ENCODE data around the gene WIPF2.

The WIPF2 gene

DNA sequence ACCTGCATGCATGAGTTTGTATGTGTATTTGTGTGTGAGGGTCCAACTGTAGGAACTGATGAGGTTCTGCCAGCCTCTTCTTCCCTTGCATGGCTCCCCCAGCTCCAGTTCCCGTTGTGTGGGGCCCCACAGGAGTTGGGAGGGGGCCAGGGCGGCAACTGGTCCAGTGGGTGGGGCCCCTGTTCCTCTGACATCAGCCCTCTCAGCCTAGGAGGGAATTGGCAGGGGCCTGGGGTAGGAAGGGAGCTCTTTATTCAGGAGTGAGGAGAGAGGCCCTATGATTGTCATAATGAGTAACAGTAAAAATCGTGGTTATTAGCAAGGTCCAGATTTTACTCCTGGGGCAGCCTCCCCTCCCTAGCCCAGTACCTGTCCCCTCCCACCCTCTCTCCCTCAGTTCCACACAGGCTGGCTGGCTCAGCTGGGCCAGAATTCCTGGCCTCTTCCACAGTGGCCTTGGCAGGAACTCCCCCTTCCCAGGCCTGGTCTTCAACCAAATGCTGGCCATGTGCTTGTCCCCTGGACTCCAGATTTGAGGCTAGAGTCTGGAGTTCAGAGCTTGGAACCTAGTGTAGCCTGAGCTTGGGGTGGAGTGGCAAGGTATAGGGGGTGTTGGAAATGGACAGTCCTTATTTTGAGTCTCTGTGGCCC is 108.8 kb downstream of the WIPF2 start:
- CTCF ChIA-PET, result interaction anchor here (0.7 to 50.4 kb wide), 5 partner anchors 9 to 26 kb away, joined by 3 to 1388 read pairs (median 5); partner anchors contain the start of gene GJD3
- Histone ChIP-seq H3K4me3 (ENCODE audit: control insufficient read depth in 1 of 7, extremely low read depth in 1 of 7, insufficient read depth in 4 of 7, low read depth in 2 of 7, low read length in 6 of 7) (peak overlapping the region in 2 of 7 experiments; percentile 13 to 16), H3K9me3 (ENCODE audit: control extremely low read depth in 1 of 5, control insufficient read depth in 4 of 5, insufficient read depth in 2 of 5, low read depth in 1 of 5, low read length in 4 of 5) (no peaks in the 10 kb centered on the region), H3K4me1 (ENCODE audit: control extremely low read depth in 1 of 4, control insufficient read depth in 4 of 4, insufficient read depth in 4 of 4, low read length in 3 of 4) (peaks cover 37 to 100% (median 98%) of the 10 kb centered on the region in 4 experiments), H3K27me3 (replicated peaks in 2 of 5; ENCODE audit: control insufficient read depth in 4 of 5, insufficient read depth in 5 of 5, low read length in 4 of 5) (no peaks in the 10 kb centered on the region), H3K36me3 (ENCODE audit: control insufficient read depth in 4 of 4, insufficient read depth in 4 of 4, low read length in 3 of 4) (peaks cover 0 to 23% (median 9%) of the 10 kb centered on the region in 4 experiments), H3K27ac (ENCODE audit: insufficient read depth in 1 of 2, low read depth in 1 of 2, low read length in 2 of 2, poor library complexity in 1 of 2, severe bottlenecking in 2 of 2) (no peak overlapping the region)
- 12% methylated on average over 3 of the region's 3 CpGs for WGBS (ENCODE audit: insufficient coverage)
- POLR2A ChIA-PET, result interaction anchor here (1.0 to 1.7 kb wide), 3 partner anchors 11 to 17 kb away, joined by 3 to 6 read pairs (median 5); no protein-coding TSS in a partner anchor
- no peak for DNase-seq

DNA sequence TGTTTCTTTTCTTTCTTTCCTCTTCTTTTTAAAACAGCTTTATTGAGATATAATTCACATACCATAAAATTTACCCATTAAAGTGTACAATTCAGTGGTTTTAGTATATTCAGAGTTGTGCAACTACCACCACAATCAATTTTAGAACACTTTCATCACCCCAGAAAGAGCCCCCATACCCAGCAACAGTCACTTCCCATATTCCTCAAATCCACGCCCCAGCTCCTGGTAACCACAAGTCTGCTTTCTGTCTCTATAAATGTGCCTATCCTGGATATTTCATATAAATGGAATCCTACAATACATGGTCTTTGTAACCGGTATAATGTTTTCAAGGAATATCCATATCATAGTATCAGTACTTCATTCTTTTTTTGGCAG is 109.3 kb downstream of the WIPF2 start:
- whole genome bisulfite sequencing (ENCODE audit: insufficient coverage), result no CpG with 5 or more reads among the region's 2 CpGs
- Histone ChIP-seq H3K4me3 (ENCODE audit: control insufficient read depth in 1 of 7, extremely low read depth in 1 of 7, insufficient read depth in 4 of 7, low read depth in 2 of 7, low read length in 6 of 7) (no peak overlapping the region), H3K27me3 (replicated peaks in 2 of 5; ENCODE audit: control insufficient read depth in 4 of 5, insufficient read depth in 5 of 5, low read length in 4 of 5) (no peaks in the 10 kb centered on the region), H3K9me3 (ENCODE audit: control extremely low read depth in 1 of 5, control insufficient read depth in 4 of 5, insufficient read depth in 2 of 5, low read depth in 1 of 5, low read length in 4 of 5) (no peaks in the 10 kb centered on the region), H3K36me3 (ENCODE audit: control insufficient read depth in 4 of 4, insufficient read depth in 4 of 4, low read length in 3 of 4) (peaks cover 0 to 23% (median 9%) of the 10 kb centered on the region in 4 experiments), H3K27ac (ENCODE audit: insufficient read depth in 1 of 2, low read depth in 1 of 2, low read length in 2 of 2, poor library complexity in 1 of 2, severe bottlenecking in 2 of 2) (no peak overlapping the region), H3K4me1 (ENCODE audit: control extremely low read depth in 1 of 4, control insufficient read depth in 4 of 4, insufficient read depth in 4 of 4, low read length in 3 of 4) (peaks cover 37 to 100% (median 95%) of the 10 kb centered on the region in 4 experiments)
- CTCF ChIA-PET, result interaction anchor here (0.7 to 50.4 kb wide), 5 partner anchors 9 to 58 kb away, joined by 3 to 1388 read pairs (median 5); partner anchors contain the start of gene GJD3
- no peak for DNase-seq
- POLR2A ChIA-PET, result interaction anchor here (1.1 to 1.7 kb wide), 2 partner anchors 11 to 16 kb away, joined by 5 to 6 read pairs; no protein-coding TSS in a partner anchor

DNA sequence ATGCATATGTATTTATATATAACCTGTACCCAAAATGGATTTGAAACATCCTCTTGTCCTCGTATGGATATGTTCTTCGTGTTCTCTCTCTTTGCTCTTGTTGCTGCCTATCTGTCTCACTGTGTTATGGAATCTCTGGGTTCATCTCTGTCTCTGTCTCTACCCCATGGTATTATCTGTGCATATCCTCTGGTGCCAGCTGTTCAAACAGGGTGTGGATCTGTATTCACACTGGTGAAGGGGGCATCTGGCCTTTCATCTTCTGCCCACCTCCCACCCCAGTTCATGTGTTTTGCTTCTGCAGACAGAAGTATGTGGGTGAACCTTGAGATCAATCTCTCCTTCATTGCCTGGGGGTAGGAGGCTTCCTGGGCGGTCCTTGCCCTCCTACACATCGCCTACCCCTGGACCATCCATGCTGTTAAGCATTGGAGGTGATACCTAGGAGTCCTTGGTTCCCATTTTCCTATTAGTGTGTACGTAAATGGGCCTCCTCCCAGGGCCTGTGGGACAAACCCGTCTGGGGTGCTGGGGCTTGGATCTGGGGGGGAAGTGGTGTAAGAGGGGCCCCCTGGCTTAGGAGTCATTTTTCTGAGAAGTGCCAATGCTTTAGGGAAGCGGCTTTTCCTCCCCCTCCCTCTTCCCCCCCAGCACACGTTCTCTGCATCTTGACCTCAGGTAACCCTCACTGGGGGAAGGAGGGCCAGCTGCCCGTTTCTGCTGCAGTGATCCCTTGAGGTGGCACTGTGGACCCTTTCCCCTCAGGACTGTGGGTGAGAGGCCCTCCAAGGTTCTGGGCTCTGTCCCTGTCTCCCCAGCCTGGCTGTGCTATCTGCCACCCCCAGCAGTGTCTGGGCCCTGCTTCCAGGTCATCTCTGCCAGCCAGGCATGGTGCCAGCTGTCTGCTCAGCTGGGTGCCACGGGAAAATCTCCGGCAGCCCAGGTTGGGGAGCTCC is 111.0 kb downstream of the WIPF2 start:
- POLR2A ChIA-PET, result interaction anchor here (0.8 to 3.3 kb wide), 7 partner anchors 9 to 25 kb away, joined by 3 to 16 read pairs (median 5); no protein-coding TSS in a partner anchor
- Histone ChIP-seq H3K4me3 (ENCODE audit: control insufficient read depth in 1 of 7, extremely low read depth in 1 of 7, insufficient read depth in 4 of 7, low read depth in 2 of 7, low read length in 6 of 7) (peak overlapping the region in 6 of 7 experiments; percentile 17 to 58 (median 40)), H3K27me3 (replicated peaks in 2 of 5; ENCODE audit: control insufficient read depth in 4 of 5, insufficient read depth in 5 of 5, low read length in 4 of 5) (no peaks in the 10 kb centered on the region), H3K9me3 (ENCODE audit: control extremely low read depth in 1 of 5, control insufficient read depth in 4 of 5, insufficient read depth in 2 of 5, low read depth in 1 of 5, low read length in 4 of 5) (no peaks in the 10 kb centered on the region), H3K4me1 (ENCODE audit: control extremely low read depth in 1 of 4, control insufficient read depth in 4 of 4, insufficient read depth in 4 of 4, low read length in 3 of 4) (peaks cover 41 to 100% (median 93%) of the 10 kb centered on the region in 4 experiments), H3K27ac (ENCODE audit: insufficient read depth in 1 of 2, low read depth in 1 of 2, low read length in 2 of 2, poor library complexity in 1 of 2, severe bottlenecking in 2 of 2) (peak overlapping the region in 1 of 2 experiments; percentile 59), H3K36me3 (ENCODE audit: control insufficient read depth in 4 of 4, insufficient read depth in 4 of 4, low read length in 3 of 4) (peaks cover 0 to 37% (median 9%) of the 10 kb centered on the region in 4 experiments)
- peak; percentile 68 to 88 (median 86) for DNase-seq
- 8% methylated on average over 8 of the region's 11 CpGs for WGBS (ENCODE audit: insufficient coverage)
- CTCF ChIA-PET, result interaction anchor here (0.7 to 50.4 kb wide), 7 partner anchors 9 to 27 kb away, joined by 4 to 1388 read pairs (median 11); partner anchors contain the start of genes GJD3 and RARA

DNA sequence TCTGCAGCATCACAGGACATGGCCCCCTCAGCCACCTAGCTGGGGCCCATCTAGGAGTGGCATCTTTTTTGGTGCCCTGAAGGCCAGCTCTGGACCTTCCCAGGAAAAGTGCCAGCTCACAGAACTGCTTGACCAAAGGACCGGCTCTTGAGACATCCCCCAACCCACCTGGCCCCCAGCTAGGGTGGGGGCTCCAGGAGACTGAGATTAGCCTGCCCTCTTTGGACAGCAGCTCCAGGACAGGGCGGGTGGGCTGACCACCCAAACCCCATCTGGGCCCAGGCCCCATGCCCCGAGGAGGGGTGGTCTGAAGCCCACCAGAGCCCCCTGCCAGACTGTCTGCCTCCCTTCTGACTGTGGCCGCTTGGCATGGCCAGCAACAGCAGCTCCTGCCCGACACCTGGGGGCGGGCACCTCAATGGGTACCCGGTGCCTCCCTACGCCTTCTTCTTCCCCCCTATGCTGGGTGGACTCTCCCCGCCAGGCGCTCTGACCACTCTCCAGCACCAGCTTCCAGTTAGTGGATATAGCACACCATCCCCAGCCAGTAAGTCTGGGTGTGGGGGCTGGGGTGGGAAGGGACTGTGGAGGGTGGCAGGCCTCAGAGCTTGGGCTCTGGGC is 111.9 kb downstream of the WIPF2 start:
- Histone ChIP-seq H3K27me3 (replicated peaks in 2 of 5; ENCODE audit: control insufficient read depth in 4 of 5, insufficient read depth in 5 of 5, low read length in 4 of 5) (no peaks in the 10 kb centered on the region), H3K9me3 (ENCODE audit: control extremely low read depth in 1 of 5, control insufficient read depth in 4 of 5, insufficient read depth in 2 of 5, low read depth in 1 of 5, low read length in 4 of 5) (no peaks in the 10 kb centered on the region), H3K27ac (ENCODE audit: insufficient read depth in 1 of 2, low read depth in 1 of 2, low read length in 2 of 2, poor library complexity in 1 of 2, severe bottlenecking in 2 of 2) (peak overlapping the region in 1 of 2 experiments; percentile 59), H3K4me1 (ENCODE audit: control extremely low read depth in 1 of 4, control insufficient read depth in 4 of 4, insufficient read depth in 4 of 4, low read length in 3 of 4) (peaks cover 34 to 97% (median 85%) of the 10 kb centered on the region in 4 experiments), H3K36me3 (ENCODE audit: control insufficient read depth in 4 of 4, insufficient read depth in 4 of 4, low read length in 3 of 4) (peaks cover 0 to 39% (median 9%) of the 10 kb centered on the region in 4 experiments), H3K4me3 (ENCODE audit: control insufficient read depth in 1 of 7, extremely low read depth in 1 of 7, insufficient read depth in 4 of 7, low read depth in 2 of 7, low read length in 6 of 7) (peak overlapping the region in 4 of 7 experiments; percentile 23 to 58 (median 41))
- ChIA-PET CTCF (interaction anchor here (1.0 to 50.4 kb wide), 9 partner anchors 10 to 37 kb away, joined by 3 to 1388 read pairs (median 11); partner anchors contain the start of genes GJD3 and RARA), POLR2A (interaction anchor here (1.0 to 3.7 kb wide), 8 partner anchors 8 to 28 kb away, joined by 3 to 30 read pairs (median 8); no protein-coding TSS in a partner anchor)
- no peak for DNase-seq
- WGBS (ENCODE audit: insufficient coverage), result 85% methylated on average over 9 of the region's 10 CpGs

DNA sequence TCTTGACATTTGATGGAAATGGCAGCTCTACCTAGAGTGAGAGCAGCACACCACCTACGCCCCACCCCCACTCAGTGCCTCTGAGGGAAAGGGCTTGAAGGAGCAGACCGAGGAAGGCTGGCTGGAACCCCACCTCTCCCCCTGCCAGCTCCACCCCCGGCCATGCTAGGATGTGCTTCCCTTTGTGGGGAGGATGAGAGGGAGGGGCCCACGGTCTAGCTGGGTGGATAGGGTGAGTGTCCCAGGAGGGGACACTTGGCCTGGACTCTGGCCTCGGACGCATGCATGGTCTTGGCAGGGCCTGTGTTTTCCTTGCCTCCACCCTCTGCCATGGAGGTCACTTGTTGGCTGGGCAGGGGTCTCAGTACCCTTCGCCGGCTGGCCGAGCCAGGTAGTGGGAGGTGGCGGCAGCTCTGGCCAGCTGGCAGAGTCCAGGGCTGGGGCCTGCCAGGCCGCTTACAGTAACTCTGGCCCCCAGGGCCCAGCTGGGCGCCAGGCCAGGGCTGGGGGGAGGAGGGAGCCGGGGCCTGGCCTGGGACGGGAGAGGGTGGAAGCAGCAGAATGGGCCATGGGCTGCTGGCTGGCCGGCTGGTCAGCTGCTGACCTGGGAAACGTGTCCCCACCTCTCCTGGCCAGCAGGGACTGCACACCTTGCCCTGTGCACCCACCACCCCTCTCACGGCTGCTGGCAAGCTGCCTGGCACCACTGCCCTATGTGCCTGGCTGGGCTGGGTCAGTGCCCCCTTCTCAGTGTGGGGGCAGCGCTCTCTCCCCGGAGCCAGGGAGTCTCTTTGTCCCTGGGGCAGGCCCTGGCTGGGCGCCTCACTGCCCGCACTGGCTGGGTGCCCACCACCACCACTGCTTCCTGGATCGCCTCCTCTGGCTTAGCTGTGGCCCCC is 112.9 kb downstream of the WIPF2 start:
- Histone ChIP-seq H3K36me3 (ENCODE audit: control insufficient read depth in 4 of 4, insufficient read depth in 4 of 4, low read length in 3 of 4) (peaks cover 0 to 39% (median 9%) of the 10 kb centered on the region in 4 experiments), H3K4me1 (ENCODE audit: control extremely low read depth in 1 of 4, control insufficient read depth in 4 of 4, insufficient read depth in 4 of 4, low read length in 3 of 4) (peaks cover 35 to 92% (median 77%) of the 10 kb centered on the region in 4 experiments), H3K9me3 (ENCODE audit: control extremely low read depth in 1 of 5, control insufficient read depth in 4 of 5, insufficient read depth in 2 of 5, low read depth in 1 of 5, low read length in 4 of 5) (no peaks in the 10 kb centered on the region), H3K27me3 (replicated peaks in 2 of 5; ENCODE audit: control insufficient read depth in 4 of 5, insufficient read depth in 5 of 5, low read length in 4 of 5) (no peaks in the 10 kb centered on the region), H3K4me3 (ENCODE audit: control insufficient read depth in 1 of 7, extremely low read depth in 1 of 7, insufficient read depth in 4 of 7, low read depth in 2 of 7, low read length in 6 of 7) (peak overlapping the region in 3 of 7 experiments; percentile 19 to 39 (median 33)), H3K27ac (ENCODE audit: insufficient read depth in 1 of 2, low read depth in 1 of 2, low read length in 2 of 2, poor library complexity in 1 of 2, severe bottlenecking in 2 of 2) (no peak overlapping the region)
- ChIA-PET CTCF (interaction anchor here (1.0 to 50.4 kb wide), 10 partner anchors 11 to 38 kb away, joined by 3 to 1388 read pairs (median 10); partner anchors contain the start of genes GJD3 and RARA), POLR2A (interaction anchor here (1.1 to 3.7 kb wide), 7 partner anchors 10 to 1455 kb away, joined by 3 to 30 read pairs (median 10); no protein-coding TSS in a partner anchor)
- DNase-seq, result peak in 1 of 3 donors; percentile 30
- WGBS (ENCODE audit: insufficient coverage), result 43% methylated on average over 13 of the region's 22 CpGs

Measured in common myeloid progenitor, CD34-positive (primary cell).